Stimulated activated CD4-positive, alpha-beta T cell treated with anti-CD3 and anti-CD28 coated beads, Interleukin-4, amount 100 ng/mL, for 1 hour (primary cell): ENCODE results near the gene DDHD1.
A peak's percentile ranks its signal among the peaks of the same experiment; 100 is the strongest.
"Not testable (repeated sequence)": the region's sequence is repeated elsewhere in the genome, so short reads cannot be mapped to it uniquely, and the experiment has no call there.

Experiments
- DNase-seq: peaks from one replicate; pipeline ENCODE4 v3.0.0-alpha.2; 2020

The DDHD1 gene

GRCh38 chr14:53151523-53152183 lies 1.5 kb downstream of the DDHD1 start:
- DNase-seq: peak; percentile 39

DNA sequence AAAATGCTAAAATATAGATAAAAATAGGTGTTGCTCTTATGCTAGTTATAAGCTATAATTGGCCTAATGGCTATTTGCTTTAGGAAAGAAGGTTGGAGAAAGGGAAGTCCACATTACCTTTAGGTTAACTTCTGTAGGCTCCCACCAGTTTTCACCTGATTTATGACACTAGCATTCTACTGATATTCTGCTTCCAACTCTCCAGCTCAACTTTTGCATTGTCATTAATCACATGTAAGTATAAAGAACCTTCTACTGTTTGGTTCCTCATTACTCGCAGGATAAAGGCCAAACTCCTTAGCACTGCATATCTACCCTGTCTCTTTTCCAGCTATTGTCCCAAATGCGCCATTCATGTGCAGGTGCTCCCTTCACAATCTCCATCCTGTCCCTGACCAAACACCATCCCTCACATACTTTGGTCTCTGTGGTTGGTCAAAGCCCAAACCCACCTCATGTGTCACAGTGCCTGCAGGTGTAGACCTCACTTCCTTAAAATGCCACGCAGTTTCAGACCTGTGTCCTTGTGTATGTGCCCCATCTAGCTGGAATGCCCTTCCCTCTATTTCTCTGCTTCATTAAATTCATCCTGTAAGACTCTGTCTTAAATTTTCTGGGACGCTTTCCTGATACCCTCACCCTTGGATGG lies 3.3 kb downstream of the DDHD1 start:
- no peak for DNase-seq

- DNase-seq: no peak
Measured at GRCh38 chr14:53148671-53149070, 4.5 kb downstream of the DDHD1 start.

- no peak for DNase-seq
Measured at GRCh38 chr14:53147893-53148292, 5.2 kb downstream of the DDHD1 start.

DNA sequence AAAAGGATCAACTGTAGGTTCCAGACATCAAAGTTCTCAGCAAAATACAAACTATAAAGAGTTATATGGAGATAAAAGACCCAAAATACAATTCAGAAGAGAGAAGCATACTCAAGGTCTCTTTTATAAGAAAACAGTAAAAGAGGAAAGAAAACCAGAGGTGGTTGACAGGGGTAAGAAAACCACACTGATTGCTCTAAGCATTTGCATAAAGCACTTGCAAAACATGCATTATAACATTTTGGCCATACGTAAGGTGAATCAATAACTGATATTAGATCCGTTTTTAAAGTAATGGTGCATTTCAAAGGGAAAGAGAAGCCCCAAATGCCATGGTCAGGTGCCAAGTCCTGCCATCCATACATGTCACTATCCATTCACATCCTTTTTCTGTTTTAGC lies 5.9 kb downstream of the DDHD1 start:
- no peak for DNase-seq

GRCh38 chr14:53146739-53147138 lies 6.4 kb downstream of the DDHD1 start:
- DNase-seq: no peak

- no peak for DNase-seq
Measured at GRCh38 chr14:53144244-53144643, 8.9 kb downstream of the DDHD1 start.

- no peak for DNase-seq
Measured at GRCh38 chr14:53140585-53140984, 12.5 kb downstream of the DDHD1 start.

GRCh38 chr14:53137568-53138203 lies 15.4 kb downstream of the DDHD1 start:
- DNase-seq: no peak

GRCh38 chr14:53130491-53130890 lies 22.6 kb downstream of the DDHD1 start:
- DNase-seq: not testable (repeated sequence)

- DNase-seq: no peak
Measured at GRCh38 chr14:53128303-53129028, 24.7 kb downstream of the DDHD1 start.

DNA sequence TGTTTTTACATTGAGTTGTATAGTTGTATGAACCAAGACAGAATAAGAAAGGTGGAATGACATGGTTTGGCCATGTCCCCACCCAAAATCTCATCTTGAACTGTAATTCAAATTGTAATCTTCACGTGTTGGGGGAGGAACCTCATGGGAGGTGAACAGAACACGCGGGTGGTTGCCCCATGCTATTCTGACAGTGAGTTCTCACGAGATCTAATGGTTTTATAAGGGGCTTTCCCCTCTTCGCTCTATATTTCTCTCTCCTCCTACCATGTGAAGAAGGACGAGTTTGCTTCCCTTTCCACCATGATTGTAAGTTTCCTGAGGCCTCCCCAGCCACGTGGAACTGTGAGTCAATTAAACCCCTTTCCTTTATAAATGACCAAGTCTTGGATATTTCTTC lies 25.3 kb downstream of the DDHD1 start:
- DNase-seq: no peak

GRCh38 chr14:53127151-53127550 lies 26.0 kb downstream of the DDHD1 start:
- no peak for DNase-seq

GRCh38 chr14:53126731-53127130 lies 26.4 kb downstream of the DDHD1 start:
- DNase-seq: no peak

GRCh38 chr14:53124786-53125185 lies 28.3 kb downstream of the DDHD1 start:
- DNase-seq: no peak

DNA sequence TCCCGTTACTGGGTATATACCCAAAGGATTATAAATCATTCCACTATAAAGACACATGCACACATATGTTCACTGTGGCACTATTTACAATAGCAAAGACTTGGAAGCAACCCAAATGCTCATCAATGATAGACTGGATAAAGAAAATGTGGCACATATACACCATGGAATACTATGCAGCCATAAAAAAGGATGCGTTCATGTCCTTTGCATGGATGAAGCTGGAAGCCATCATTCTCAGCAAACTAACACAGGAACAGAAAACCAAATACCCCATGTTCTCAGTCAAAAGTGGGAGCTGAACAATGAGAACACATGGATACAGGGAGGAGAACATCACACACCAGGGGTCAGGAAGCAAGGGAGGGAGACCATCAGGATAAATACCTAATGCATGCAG lies 31.7 kb downstream of the DDHD1 start:
- DNase-seq: not testable (repeated sequence)

GRCh38 chr14:53117479-53117878 lies 35.6 kb downstream of the DDHD1 start:
- not testable (repeated sequence) for DNase-seq

GRCh38 chr14:53113989-53114388 lies 39.1 kb downstream of the DDHD1 start:
- DNase-seq: no peak

GRCh38 chr14:53110096-53110495 lies 43.0 kb downstream of the DDHD1 start:
- DNase-seq: no peak

DNA sequence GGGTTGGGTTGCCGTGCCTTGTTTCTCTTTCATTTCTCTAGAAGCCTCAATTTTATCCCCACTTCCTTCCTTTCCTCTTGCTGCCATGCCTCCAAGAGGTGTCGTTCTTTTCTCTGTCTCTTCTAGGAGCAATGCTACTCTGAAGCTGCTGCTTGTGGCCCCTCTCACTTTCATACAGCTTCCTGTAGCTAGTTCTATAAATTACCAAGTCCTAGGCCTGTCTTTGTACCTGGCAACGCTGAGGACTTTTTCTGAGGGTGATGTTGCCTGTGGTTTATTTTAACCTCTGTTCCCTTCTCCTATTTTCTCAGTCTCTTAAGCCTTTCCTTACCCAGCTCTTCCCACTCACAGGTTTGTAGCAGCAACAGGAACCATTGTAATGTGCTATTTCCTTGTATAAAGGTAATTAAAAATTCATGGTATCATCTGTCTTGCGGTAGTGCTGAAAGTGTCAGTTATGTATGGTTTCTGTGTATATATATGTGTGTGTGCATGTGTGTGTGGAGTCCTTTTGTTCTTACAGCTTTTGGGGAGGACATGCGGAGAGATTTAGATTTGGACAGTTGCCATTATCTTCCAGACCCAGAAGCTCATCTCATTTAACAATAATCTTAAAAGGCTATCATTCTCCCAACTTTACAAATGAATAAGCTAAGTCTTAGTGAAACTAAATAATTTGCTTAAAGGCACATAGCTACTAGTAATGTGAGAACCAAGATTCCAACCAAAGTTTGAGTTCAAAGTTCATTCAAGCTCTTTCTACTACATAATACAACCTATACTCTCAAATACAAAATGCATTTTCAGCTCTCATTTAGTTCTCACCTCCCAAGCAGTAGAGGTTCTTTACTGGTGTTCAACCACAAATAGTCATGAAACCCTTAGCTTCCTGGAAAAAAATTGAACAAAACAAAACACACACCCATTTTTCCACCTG lies 43.8 kb downstream of the DDHD1 start:
- DNase-seq: peak; percentile 63

DNA sequence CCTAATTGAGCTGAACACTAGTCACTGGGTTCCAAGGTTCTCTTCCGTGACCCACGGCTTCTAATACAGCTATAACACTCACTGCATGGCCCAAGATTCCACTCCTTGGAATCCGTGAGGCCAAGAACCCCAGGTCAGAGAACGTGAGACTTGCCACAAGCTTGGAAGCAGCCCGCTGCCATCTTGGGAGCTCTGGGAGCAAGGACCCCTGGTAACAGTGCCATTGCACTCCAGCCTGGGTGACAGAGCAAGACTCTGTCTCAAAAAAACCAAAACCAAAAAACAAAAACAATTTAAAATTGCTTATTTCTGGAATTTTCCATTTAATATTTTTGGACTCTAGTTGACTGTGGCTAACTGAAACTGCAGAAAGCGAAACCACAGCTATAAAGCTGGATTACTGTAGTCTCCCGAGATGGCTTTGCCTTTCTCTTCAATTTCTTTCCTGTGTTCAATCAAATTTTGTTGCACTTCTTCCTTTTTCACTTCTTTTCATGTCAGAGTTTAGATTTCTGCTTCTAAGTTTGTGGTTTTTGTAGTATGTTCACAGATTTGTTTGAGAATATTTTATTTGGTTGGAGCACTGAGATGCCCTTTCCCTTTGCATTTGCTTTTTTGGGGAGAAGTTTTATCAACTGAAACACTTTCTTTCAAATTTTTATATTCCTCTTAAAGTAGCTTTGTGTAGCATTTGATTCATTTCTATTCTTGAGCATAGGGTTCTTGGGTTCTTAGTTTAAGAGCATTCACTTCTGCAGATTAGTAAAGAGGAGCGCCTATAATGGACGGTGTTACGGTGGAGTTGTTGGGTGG lies 44.6 kb downstream of the DDHD1 start:
- DNase-seq: no peak

DNA sequence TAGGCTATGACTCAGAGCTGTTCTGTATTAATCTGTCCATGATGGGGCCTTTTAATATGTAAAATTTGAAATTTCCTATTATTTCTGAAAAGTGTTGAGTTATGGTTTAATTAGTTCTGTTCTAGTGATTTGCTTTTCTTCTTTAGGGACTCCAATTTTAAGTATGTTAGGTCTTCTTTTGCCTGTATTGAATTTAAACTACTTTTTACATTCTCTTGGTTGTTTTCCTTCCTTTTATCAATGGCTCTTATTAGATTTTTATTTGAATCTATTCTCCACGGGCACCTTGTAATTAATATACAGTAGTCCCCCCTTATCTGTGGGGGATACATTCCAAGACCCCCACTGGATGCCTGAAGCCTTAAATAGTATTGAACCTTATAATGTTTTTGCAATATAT lies 46.4 kb downstream of the DDHD1 start:
- DNase-seq: no peak
